ENCODE measurements around the gene ROBO2.

- no peak for TF ChIP-seq POLR2A (IDR thresholded peaks at IDR 0.05; ENCODE audit: low read depth, low read length)
- no peak for TF ChIP-seq POLR2AphosphoS5 (IDR thresholded peaks at IDR 0.05; ENCODE audit: low read depth, low read length)
These were observed 659.3 kb downstream of the ROBO2 start for GRCh38 chr3:77699125-77699691.

Data from GM12892 (cell line).